ENCODE data around the gene AURKAIP1.

AURKAIP1 gene

DNA sequence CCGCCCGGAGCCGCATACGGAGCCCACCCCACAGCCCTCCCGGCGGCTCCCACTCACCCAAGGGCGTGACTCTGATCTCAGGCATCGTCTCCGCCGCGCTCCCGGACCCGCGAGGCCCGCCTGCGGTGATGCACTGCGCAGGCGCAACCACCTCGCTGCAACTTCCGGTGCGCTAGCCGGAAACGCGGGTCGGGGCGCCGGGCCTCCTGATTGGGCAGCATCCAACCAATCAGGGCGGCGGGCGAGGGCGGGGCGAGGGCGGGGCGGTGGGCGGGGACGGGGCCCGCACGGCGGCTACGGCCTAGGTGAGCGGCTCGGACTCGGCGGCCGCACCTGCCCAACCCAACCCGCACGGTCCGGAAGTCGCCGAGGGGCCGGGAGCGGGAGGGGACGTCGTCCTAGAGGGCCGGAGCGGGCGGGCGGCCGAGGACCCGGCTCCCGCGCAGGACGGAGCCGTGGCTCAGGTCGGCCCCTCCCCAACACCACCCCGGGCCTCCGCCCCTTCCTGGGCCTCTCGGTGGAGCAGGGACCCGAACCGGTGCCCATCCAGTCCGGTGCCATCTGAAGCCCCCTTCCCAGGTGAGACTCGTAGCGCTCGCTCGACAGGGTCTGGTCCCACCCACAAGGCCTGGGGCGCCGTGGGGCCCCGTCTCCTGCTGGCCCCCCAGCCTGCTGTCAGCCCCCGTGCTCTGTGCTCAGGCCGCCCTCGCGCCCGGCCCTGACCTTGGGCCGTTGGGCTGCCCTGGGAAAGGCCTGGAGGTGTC lies 50.3 kb downstream of the AURKAIP1 start, which contains the start of the genes CPTP and INTS11:
Gene CPTP, plus strand, starts transcription at position 279 of the 764 bp plus-strand sequence. CDS start 2,109 bp downstream, outside the sequence.
Gene INTS11, minus strand, starts transcription at position 137 of the 764 bp plus-strand sequence. Its CDS starts 52 bp downstream, at position 85.
- Histone ChIP-seq H3K9me3 (replicated peaks; ENCODE audit: insufficient read depth, low read length) (no peaks in the 10 kb centered on the region), H3K9me2 (replicated peaks; ENCODE audit: insufficient read depth, low read length) (no peaks in the 10 kb centered on the region), H3K27ac (ENCODE audit: low read length) (peak within 1 kb of the TSS; percentile 63; the same call in 1 of the 2 replicates), H3K4me1 (ENCODE audit: low read length) (peaks cover 3% of the 10 kb centered on the region; the same call in 1 of the 2 replicates), H2AFZ (ENCODE audit: low read length) (peak within 1 kb of the TSS; percentile 84), H3K9ac (ENCODE audit: low read length) (peak within 1 kb of the TSS; percentile 95), H3K36me3 (replicated peaks; ENCODE audit: insufficient read depth, low read length) (no peaks in the 10 kb centered on the region), H3K79me2 (ENCODE audit: low read length) (peaks cover 69% of the 10 kb centered on the region), H3F3A (ENCODE audit: insufficient read depth, low read length) (0 out of 2 replicates have a peak, but pooled peaks cover 6% of the 10 kb centered on the region), H3K4me3 (ENCODE audit: low read length) (peak within 1 kb of the TSS; percentile 99), H3K27me3 (replicated peaks; ENCODE audit: insufficient read depth, low read length) (no peaks in the 10 kb centered on the region), H3K4me2 (ENCODE audit: low read depth, low read length) (peak within 1 kb of the TSS; percentile 90), H4K20me1 (ENCODE audit: insufficient read depth, low read length) (peaks cover 12% of the 10 kb centered on the region; the same call in 1 of the 2 replicates)
- TF ChIP-seq EZH2phosphoT487 (IDR thresholded peaks at IDR 0.05; ENCODE audit: low read length) = no peak
- TF ChIP-seq, protein P1, sequence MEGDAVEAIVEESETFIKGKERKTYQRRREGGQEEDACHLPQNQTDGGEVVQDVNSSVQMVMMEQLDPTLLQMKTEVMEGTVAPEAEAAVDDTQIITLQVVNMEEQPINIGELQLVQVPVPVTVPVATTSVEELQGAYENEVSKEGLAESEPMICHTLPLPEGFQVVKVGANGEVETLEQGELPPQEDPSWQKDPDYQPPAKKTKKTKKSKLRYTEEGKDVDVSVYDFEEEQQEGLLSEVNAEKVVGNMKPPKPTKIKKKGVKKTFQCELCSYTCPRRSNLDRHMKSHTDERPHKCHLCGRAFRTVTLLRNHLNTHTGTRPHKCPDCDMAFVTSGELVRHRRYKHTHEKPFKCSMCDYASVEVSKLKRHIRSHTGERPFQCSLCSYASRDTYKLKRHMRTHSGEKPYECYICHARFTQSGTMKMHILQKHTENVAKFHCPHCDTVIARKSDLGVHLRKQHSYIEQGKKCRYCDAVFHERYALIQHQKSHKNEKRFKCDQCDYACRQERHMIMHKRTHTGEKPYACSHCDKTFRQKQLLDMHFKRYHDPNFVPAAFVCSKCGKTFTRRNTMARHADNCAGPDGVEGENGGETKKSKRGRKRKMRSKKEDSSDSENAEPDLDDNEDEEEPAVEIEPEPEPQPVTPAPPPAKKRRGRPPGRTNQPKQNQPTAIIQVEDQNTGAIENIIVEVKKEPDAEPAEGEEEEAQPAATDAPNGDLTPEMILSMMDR (IDR thresholded peaks at IDR 0.05; ENCODE audit: low read length) = no peak
- no peak for TF ChIP-seq EZH2 (optimal IDR thresholded peaks at IDR 0.05; ENCODE audit: low read depth, low read length)
- DNase-seq = peak; percentile 95

DNA sequence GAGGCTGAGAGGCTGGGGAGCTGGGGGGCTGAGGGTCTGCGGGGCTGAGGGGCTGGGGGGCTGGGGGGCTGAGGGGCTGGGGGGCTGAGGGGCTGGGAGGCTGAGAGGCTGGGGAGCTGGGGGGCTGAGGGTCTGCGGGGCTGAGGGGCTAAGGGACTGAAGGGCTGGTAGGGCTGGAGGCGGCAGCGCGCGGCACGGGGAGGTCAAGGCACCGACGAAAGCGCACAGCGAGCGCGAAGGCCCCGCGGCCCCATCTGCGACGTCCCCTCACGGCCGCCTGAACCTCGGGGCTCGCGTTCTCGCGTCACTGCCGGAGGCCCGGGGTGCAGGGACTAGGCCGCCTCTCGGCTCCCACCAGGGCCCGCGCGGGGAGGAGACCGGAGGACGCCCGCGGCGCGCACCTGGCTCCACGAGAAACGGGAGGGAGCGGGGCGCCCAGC lies 50.9 kb downstream of the AURKAIP1 start:
- Histone ChIP-seq H3K4me3 (ENCODE audit: low read length) (peak overlapping the region; percentile 99), H3K4me1 (ENCODE audit: low read length) (peaks cover 3% of the 10 kb centered on the region; the same call in 1 of the 2 replicates), H3K36me3 (replicated peaks; ENCODE audit: insufficient read depth, low read length) (no peaks in the 10 kb centered on the region), H4K20me1 (ENCODE audit: insufficient read depth, low read length) (peaks cover 12% of the 10 kb centered on the region; the same call in 1 of the 2 replicates), H3K9ac (ENCODE audit: low read length) (peak overlapping the region; percentile 87), H3K27me3 (replicated peaks; ENCODE audit: insufficient read depth, low read length) (no peaks in the 10 kb centered on the region), H3K9me2 (replicated peaks; ENCODE audit: insufficient read depth, low read length) (no peaks in the 10 kb centered on the region), H3F3A (ENCODE audit: insufficient read depth, low read length) (0 out of 2 replicates have a peak, but pooled peaks cover 6% of the 10 kb centered on the region), H3K4me2 (ENCODE audit: low read depth, low read length) (peak overlapping the region; percentile 64), H3K9me3 (replicated peaks; ENCODE audit: insufficient read depth, low read length) (no peaks in the 10 kb centered on the region), H3K27ac (ENCODE audit: low read length) (no peak overlapping the region), H2AFZ (ENCODE audit: low read length) (peak overlapping the region; percentile 70; the same call in 1 of the 2 replicates), H3K79me2 (ENCODE audit: low read length) (peaks cover 75% of the 10 kb centered on the region)
- DNase-seq = no peak
- no peak for TF ChIP-seq EZH2 (optimal IDR thresholded peaks at IDR 0.05; ENCODE audit: low read depth, low read length)
- no peak for TF ChIP-seq EZH2phosphoT487 (IDR thresholded peaks at IDR 0.05; ENCODE audit: low read length)
- TF ChIP-seq, protein P1 (IDR thresholded peaks at IDR 0.05; ENCODE audit: low read length) = no peak
